K562 (cell line): ENCODE measurements around the gene HES3. TPM values are rescaled to one million over a fixed set of nuclear protein-coding genes. Genes with fewer than 3 reads are reported as not detected.
A peak's percentile ranks its signal among the peaks of the same experiment; 100 is the strongest.

Source experiments
- ATAC-seq: fragments of 200-7000 bp; cut with Tn5 transposase; 3 replicates; pipeline ENCODE4 v1.9.1; 2020; ENCODE audit warnings: moderate library complexity
- BruUV-seq: library from RNA; stranded (reverse); fragments of 400-500 nt; replicated peaks from 2 replicates; lab custom pipeline; 2021; lab: Mats Ljungman, UMichigan
- CTCF ChIA-PET: fragments of 300-600 bp; formaldehyde crosslinking; extraction: SDS; loops from one replicate; lab custom pipeline; 2021; ENCODE audit warnings: low intra/inter-chr PET ratio; lab: Yijun Ruan, JAX
- POLR2A ChIA-PET: fragments of 300-600, 350-650 bp; sonication (Branson Sonifier 250); formaldehyde crosslinking; extraction: SDS; loops from one replicate; lab custom pipeline; 2021; ENCODE audit warnings: antibody characterized with exemption, inconsistent platforms; lab: Yijun Ruan, JAX
- DNase-seq, 4 experiments: peaks; one replicate each; pipeline versions ENCODE4 v3.0.0 to v3.0.0-alpha.2; 2011 to 2018; ENCODE audit warnings: low spot score in 3 of 4, mixed read lengths in 3 of 4; ENCODE audit errors: extremely low read depth in 1 of 4
- FAIRE-seq: peaks from 2 replicates; lab custom pipeline; 2011; peaks lifted over from hg19 to GRCh38; lab: Jason Lieb, UNC
- H2AFZ ChIP-seq: 2 replicates; pipeline ENCODE4 v1.6.0; 2011; ENCODE audit warnings: low read depth, low read length, control low read depth, inconsistent platforms
- H3K27ac ChIP-seq: fragments of 200-600 bp; 3 replicates; pipeline ENCODE4 v1.8.0; 2011; ENCODE audit warnings: low read depth, mild to moderate bottlenecking, control low read depth, inconsistent platforms, low read length, moderate library complexity, mixed read lengths; ENCODE audit errors: extremely low read depth
- H3K27me3 ChIP-seq, 2 experiments: fragments of 300-600 bp in 1 of 2; 2 replicates in 1 of 2; 3 replicates in 1 of 2; pipeline versions ENCODE4 v1.6.0 to v1.8.0; 2011; ENCODE audit warnings: inconsistent platforms in 2 of 2, low read length in 2 of 2, mild to moderate bottlenecking in 1 of 2, mixed read lengths in 1 of 2, moderate library complexity in 1 of 2; ENCODE audit not compliant: control insufficient read depth in 2 of 2, insufficient read depth in 2 of 2
- H3K36me3 ChIP-seq: fragments of 300-600 bp; 3 replicates; pipeline ENCODE4 v1.8.0; 2011; ENCODE audit warnings: mild to moderate bottlenecking, low read length, inconsistent platforms; ENCODE audit not compliant: control insufficient read depth, insufficient read depth
- H3K4me1 ChIP-seq, 2 experiments: fragments of 200-600 bp in 1 of 2; replicated peaks in 1 of 2; 2 replicates in 1 of 2; 3 replicates in 1 of 2; pipeline versions ENCODE4 v1.5.1 to v1.8.0; 2011; ENCODE audit warnings: inconsistent platforms in 2 of 2, low read length in 2 of 2, mild to moderate bottlenecking in 1 of 2, mixed read lengths in 1 of 2, moderate library complexity in 1 of 2; ENCODE audit not compliant: control insufficient read depth in 2 of 2, insufficient read depth in 2 of 2
- H3K4me2 ChIP-seq: 2 replicates; pipeline ENCODE4 v1.6.1; 2011; ENCODE audit warnings: low read length, control low read depth, inconsistent platforms, mixed read lengths; ENCODE audit not compliant: insufficient read depth
- H3K4me3 ChIP-seq: fragments of 200-600 bp; sonication (generic), shearing (Covaris generic); 2 replicates; pipeline ENCODE4 v1.5.1; 2016; ENCODE audit warnings: control low read depth, inconsistent platforms
- H3K79me2 ChIP-seq: fragments of 200-600 bp; 3 replicates; pipeline ENCODE4 v1.8.0; 2011; ENCODE audit warnings: low read length, inconsistent platforms; ENCODE audit not compliant: control insufficient read depth, insufficient read depth
- H3K9ac ChIP-seq, 2 experiments: 2 replicates each; pipeline versions ENCODE4 v1.6.0 to v1.6.1; 2011; ENCODE audit warnings: low read depth in 2 of 2, low read length in 2 of 2, control low read depth in 1 of 2, inconsistent platforms in 1 of 2, mild to moderate bottlenecking in 1 of 2, mixed read lengths in 1 of 2; ENCODE audit not compliant: insufficient read depth in 1 of 2
- H3K9me1 ChIP-seq: one replicate; pipeline ENCODE4 v1.6.0; 2011; ENCODE audit warnings: inconsistent platforms, mild to moderate bottlenecking, low read length, moderate library complexity; ENCODE audit not compliant: control insufficient read depth, insufficient read depth
- H3K9me3 ChIP-seq: replicated peaks from 2 replicates; pipeline ENCODE4 v1.5.1; 2011; ENCODE audit warnings: low read depth, low read length, inconsistent platforms; ENCODE audit not compliant: control insufficient read depth, insufficient read depth
- H4K20me1 ChIP-seq: replicated peaks from 2 replicates; pipeline ENCODE4 v1.6.1; 2011; ENCODE audit warnings: low read length, inconsistent platforms, mixed read lengths; ENCODE audit not compliant: control insufficient read depth, insufficient read depth
- CEBPB ChIP-seq: fragments of 450-650 bp; IDR thresholded peaks from 2 replicates; pipeline ENCODE4 v1.6.1; 2016; ENCODE audit warnings: missing genetic modification characterization, missing compliant biosample characterization
- CHD1 ChIP-seq: fragments of 200-600 bp; sonication (generic); IDR thresholded peaks from one replicate; pipeline ENCODE4 v1.6.1; 2012; ENCODE audit warnings: mild to moderate bottlenecking, moderate library complexity, low read length, inconsistent platforms
- HMGN3 ChIP-seq: IDR thresholded peaks from 2 replicates; pipeline ENCODE4 v1.6.1; 2011; ENCODE audit warnings: borderline replicate concordance, low read depth, mild to moderate bottlenecking, mixed read lengths, low read length; ENCODE audit not compliant: insufficient read length; ENCODE audit errors: extremely low read depth
- NONO ChIP-seq, 2 experiments: fragments of 200-400 bp in 1 of 2; fragments of 450-650 bp in 1 of 2; formaldehyde crosslinking in 1 of 2; IDR thresholded peaks; 2 replicates each; pipeline ENCODE4 v1.6.1; 2017; ENCODE audit warnings: low read depth in 2 of 2, mild to moderate bottlenecking in 2 of 2, moderate library complexity in 2 of 2, low read length in 1 of 2
- RBFOX2 ChIP-seq: fragments of 200-400 bp; formaldehyde crosslinking; IDR thresholded peaks from 2 replicates; pipeline ENCODE4 v1.6.1; 2017; ENCODE audit warnings: low read depth, mild to moderate bottlenecking, low read length, moderate library complexity
- SMAD4 ChIP-seq: fragments of 250-450 bp; sonication (Bioruptor Pico); conservative IDR thresholded peaks from 2 replicates; pipeline ENCODE4 v1.8.0; 2021; ENCODE audit warnings: inconsistent platforms, mild to moderate bottlenecking, moderate library complexity
- ZC3H8 ChIP-seq: fragments of 450-650 bp; IDR thresholded peaks from 2 replicates; pipeline ENCODE4 v1.6.1; 2017
- ZNF644 ChIP-seq: fragments of 200-800 bp; sonication (Bioruptor generic); IDR thresholded peaks from 2 replicates; pipeline ENCODE4 v1.6.1; 2016; ENCODE audit warnings: low read depth, missing genetic modification characterization, missing compliant biosample characterization
- WGBS: fragments of 100-300 bp; shearing (Covaris generic); methylation state at CpG from one replicate; pipeline ENCODE4 v1.1.6; 2016; ENCODE audit warnings: low coverage, mixed read lengths; ENCODE audit not compliant: insufficient coverage; ENCODE audit errors: missing lambda C conversion rate; 5-methylcytosine and 5-hydroxymethylcytosine counted together
- in situ Hi-C: fragments of 300-500 bp; cut with MboI; formaldehyde crosslinking; loops from 4 replicates; pipeline ENCODE4 v1.15.0; 2018; ENCODE audit warnings: inconsistent platforms, mixed read lengths
- intact Hi-C: fragments of 100-400 bp; cut with micrococcal nuclease; formaldehyde crosslinking; loops from 2 replicates; pipeline ENCODE4 v1.14.2; 2022
- polyA plus RNA-seq, 8 experiments: library from polyadenylated mRNA; depleted of rRNA in 4 of 8; stranded (reverse) in 5 of 8; unstranded in 3 of 8; fragments of >200 nt; fragmentation: Nextera tagmentation in 2 of 8; fragmentation: Illumina TruSeq in 1 of 8; extraction: Ambion mirVana in 2 of 8; extraction: Trizol in 1 of 8; gene quantifications; 2 replicates each; pipeline versions ENCODE4 v1.2.1 to v1.2.3, GENCODE V29; 2011 to 2014; ENCODE audit warnings: inconsistent platforms in 1 of 8, missing spikeins in 1 of 8
- total RNA-seq, 7 experiments: library from RNA; depleted of rRNA in 6 of 7; stranded (reverse); fragments of >200 nt in 6 of 7; fragmentation: Illumina TruSeq in 2 of 7; extraction: Trizol in 2 of 7; gene quantifications; 2 replicates each; pipeline versions ENCODE4 v1.2.1 to v1.2.3, GENCODE V29; 2011 to 2021; ENCODE audit warnings: low replicate concordance in 1 of 7
- TF ChIP-seq, protein P1 (sequence below), 3 experiments: fragments of 200-800 bp in 1 of 3; sonication (Bioruptor generic) in 1 of 3; sonication (generic) in 1 of 3; formaldehyde crosslinking in 1 of 3; IDR thresholded peaks; 2 replicates each; pipeline versions ENCODE4 v1.6.1 to v1.8.0; 2016 to 2022; ENCODE audit warnings: mild to moderate bottlenecking in 2 of 3, missing compliant biosample characterization in 2 of 3, missing genetic modification characterization in 2 of 3, missing genetic modification reagents in 1 of 3

HES3 gene
- total and polyA plus RNA-seq, 9 of the 15 experiments (the other 6 are each of a cell fraction or from before 2014, with no cell fraction given) = not detected

- Histone ChIP-seq H3K4me1 (peaks cover 14% of the 10 kb centered on the region in 2 experiments; a peak in 4 of 5 replicates), H4K20me1 (peaks cover 5% of the 10 kb centered on the region; the same call in 1 of the 2 replicates), H2AFZ (no peak overlapping the region), H3K9me3 (no peaks in the 10 kb centered on the region), H3K79me2 (peaks cover 75% of the 10 kb centered on the region), H3K27me3 (no peaks in the 10 kb centered on the region), H3K36me3 (peaks cover 63% of the 10 kb centered on the region), H3K4me2 (peak overlapping the region; percentile 90), H3K9me1 (no peaks in the 10 kb centered on the region), H3K4me3 (peak overlapping the region; percentile 99), H3K9ac (peak overlapping the region; percentile 52 to 99; a peak in 3 of 4 replicates), H3K27ac (peak overlapping the region; percentile 96)
- FAIRE-seq (no peak), DNase-seq (no peak), ATAC-seq (no peak)
- intact Hi-C loops (loop anchor here (2.0 kb wide), 1 partner anchor 37 kb away; the partner anchor contains the start of gene ICMT), in situ Hi-C loops (no loop called here)
- peak; percentile 80 for TF ChIP-seq CHD1
- TF ChIP-seq HMGN3 = no peak
- 0 out of 2 replicates have a peak, but pooled peaks have one; percentile 8 for TF ChIP-seq CEBPB (tag)
- TF ChIP-seq ZC3H8 = 0 out of 2 replicates have a peak, but pooled peaks have one; percentile 12
- no peak for TF ChIP-seq SMAD4 (CRISPR knock-in tag)
- TF ChIP-seq, protein P1, sequence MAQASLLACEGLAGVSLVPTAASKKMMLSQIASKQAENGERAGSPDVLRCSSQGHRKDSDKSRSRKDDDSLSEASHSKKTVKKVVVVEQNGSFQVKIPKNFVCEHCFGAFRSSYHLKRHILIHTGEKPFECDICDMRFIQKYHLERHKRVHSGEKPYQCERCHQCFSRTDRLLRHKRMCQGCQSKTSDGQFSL (CRISPR knock-in tag; IDR thresholded peaks at IDR 0.05) = 0 out of 2 replicates have a peak, but pooled peaks have one; percentile 7
- TF ChIP-seq, protein P1 (tag; IDR thresholded peaks at IDR 0.05) = no peak
- peak; percentile 52 for TF ChIP-seq RBFOX2
- no peak for TF ChIP-seq ZNF644
- 0 out of 4 replicates have a peak, but pooled peaks of 1 of the 2 experiments have one; percentile 13 for TF ChIP-seq NONO (IDR thresholded peaks at IDR 0.05; ENCODE audit: low read depth in 2 of 2, low read length in 1 of 2)
- no TSS peak for BruUV-seq
- ChIA-PET POLR2A (interaction anchor here (0.6 to 1.9 kb wide), 7 partner anchors 8 to 918 kb away, joined by 3 to 7 read pairs (median 5); no protein-coding TSS in a partner anchor), CTCF (interaction anchor here (0.8 kb wide), 1 partner anchor 62 kb away, joined by 3 read pairs; no protein-coding TSS in a partner anchor)
- WGBS = 10% methylated on average over 6 of the region's 6 CpGs
These were observed 46.1 kb upstream of the HES3 start for GRCh38 chr1:6197746-6198427.
